HFF-Myc (cell line): ENCODE results near the gene RABGAP1.
A peak's percentile ranks its signal among the peaks of the same experiment; 100 is the strongest.

Source experiments
- DNase-seq: peaks from one replicate; pipeline ENCODE4 v3.0.0-alpha.2; 2011; ENCODE audit warnings: low read depth; ENCODE audit errors: extremely low read depth
- H3K4me3 ChIP-seq: replicated peaks from 2 replicates; pipeline ENCODE4 v1.5.1; 2011; ENCODE audit warnings: low read depth, mild to moderate bottlenecking, control low read depth, low read length
- CTCF ChIP-seq: IDR thresholded peaks from 2 replicates; pipeline ENCODE4 v1.5.1; 2012; ENCODE audit warnings: mild to moderate bottlenecking, low read depth, low read length, control low read depth; ENCODE audit errors: missing control alignments

Gene RABGAP1

DNA sequence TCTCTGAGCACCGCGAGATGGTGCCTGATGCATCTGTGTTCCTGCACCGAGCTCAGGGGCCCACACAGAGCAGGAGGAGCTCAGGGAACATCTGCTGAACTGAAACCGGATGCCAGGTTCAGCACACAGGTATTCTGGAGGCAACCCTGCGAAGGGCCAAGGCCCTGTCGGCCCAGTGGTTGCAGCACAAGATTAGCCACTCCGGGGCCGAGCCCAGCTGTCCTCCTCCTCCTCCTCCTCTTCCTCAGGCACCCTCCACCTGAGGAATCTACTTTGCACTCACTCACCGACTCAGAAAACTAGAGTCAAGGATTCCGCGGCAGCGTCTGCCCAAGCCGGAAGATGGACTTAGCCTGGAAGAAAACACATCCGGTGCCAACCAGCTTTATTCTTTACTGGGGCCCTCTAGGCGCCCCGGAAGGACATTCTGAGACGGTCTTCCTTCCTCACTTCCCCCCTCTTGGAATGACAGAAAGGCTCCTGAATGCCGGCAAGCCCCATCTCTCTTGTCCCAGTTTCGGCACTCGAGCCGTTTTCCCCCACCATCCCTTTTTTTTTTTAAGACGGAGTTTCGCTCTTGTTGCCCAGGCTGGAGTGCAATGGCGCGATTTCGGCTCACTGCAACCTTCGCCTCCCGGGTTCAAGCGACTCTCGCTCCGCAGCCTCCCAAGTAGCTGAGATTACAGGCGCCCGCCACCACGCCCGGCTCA, 27.7 kb upstream of the RABGAP1 start, which contains the start of gene ZBTB6:
TSS of gene ZBTB6 (minus strand) at position 360 of the 710 bp plus-strand sequence. CDS start 1,251 bp downstream, outside the sequence.
- H3K4me3 ChIP-seq: peak within 1 kb of the TSS; percentile 90
- DNase-seq: no peak
- no peak for TF ChIP-seq CTCF

- H3K4me3 ChIP-seq: no peak overlapping the region
- no peak for TF ChIP-seq CTCF
- DNase-seq: no peak
Observed at GRCh38 chr9:122918310-122918709, 22.5 kb upstream of the RABGAP1 start.

GRCh38 chr9:122922713-122923112, 18.1 kb upstream of the RABGAP1 start:
- H3K4me3 ChIP-seq: no peak overlapping the region
- DNase-seq: no peak
- no peak for TF ChIP-seq CTCF

- H3K4me3 ChIP-seq: no peak overlapping the region
- no peak for DNase-seq
- no peak for TF ChIP-seq CTCF
Observed at GRCh38 chr9:122923947-122924346, 16.9 kb upstream of the RABGAP1 start.

- no peak for DNase-seq
- peak overlapping the region; percentile 98; the same call in 1 of the 2 replicates for H3K4me3 ChIP-seq
- TF ChIP-seq CTCF: no peak
Observed at GRCh38 chr9:122929796-122930354, 10.9 kb upstream of the RABGAP1 start.

DNA sequence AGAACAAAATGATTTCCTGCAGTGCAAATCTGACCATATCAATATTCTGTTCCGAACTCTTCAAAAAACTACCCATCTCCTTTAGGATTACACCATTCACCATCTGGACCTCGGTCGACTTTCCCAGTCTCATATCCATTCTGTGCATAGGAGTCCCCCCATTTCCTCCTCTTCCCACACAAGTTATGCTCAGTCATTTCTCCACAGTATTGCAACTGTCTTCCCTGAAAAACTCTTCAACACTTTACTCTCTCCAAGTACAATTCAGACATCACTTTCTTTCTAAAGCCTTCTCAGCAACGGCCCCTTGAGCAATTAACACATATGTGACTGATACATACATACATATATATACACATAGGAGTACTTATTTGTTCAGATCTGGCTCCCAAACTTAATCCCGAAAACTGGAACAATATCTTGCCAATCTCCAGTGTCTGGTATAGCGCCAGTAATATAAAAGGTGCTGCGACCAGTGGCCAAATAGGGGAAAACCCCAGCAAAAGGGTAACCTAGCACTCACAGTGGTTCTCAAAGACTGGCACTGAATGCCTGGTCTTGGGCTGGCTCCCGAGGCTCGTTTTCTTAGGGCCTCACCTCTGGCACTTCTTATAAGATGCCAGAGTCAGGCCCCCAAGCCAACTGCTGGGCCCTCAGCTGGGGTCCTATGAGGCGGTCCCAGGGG, 10.1 kb upstream of the RABGAP1 start:
- no peak for TF ChIP-seq CTCF
- peak overlapping the region; percentile 98 for H3K4me3 ChIP-seq
- DNase-seq: no peak
